SK-N-SH treated with all-trans-retinoic acid at 6 μM for 48 hours (cell line): ENCODE results near the gene CCDC183.

ENCODE experiments used
- ARNTL ChIP-seq: fragments of 450-650 bp; formaldehyde crosslinking; IDR thresholded peaks from 2 replicates; pipeline ENCODE4 v1.5.0; 2020; ENCODE audit warnings: low read depth, mild to moderate bottlenecking, moderate library complexity, borderline replicate concordance
- OSR1 ChIP-seq: fragments of 250-450 bp; sonication (Bioruptor Pico); IDR thresholded peaks from 2 replicates; pipeline ENCODE4 v1.8.0; 2022; ENCODE audit warnings: moderate library complexity, mild to moderate bottlenecking, inconsistent platforms
- SNAI2 ChIP-seq: fragments of 250-450 bp; sonication (Bioruptor Pico); IDR thresholded peaks from 2 replicates; pipeline ENCODE4 v1.5.0; 2020; ENCODE audit warnings: mild to moderate bottlenecking, moderate library complexity
- TOX ChIP-seq: fragments of 250-450 bp; sonication (Bioruptor Pico); IDR thresholded peaks from 2 replicates; pipeline ENCODE4 v1.8.0; 2021; ENCODE audit warnings: mild to moderate bottlenecking, moderate library complexity, borderline replicate concordance
- ZFP3 ChIP-seq: fragments of 250-450 bp; sonication (Bioruptor Pico); IDR thresholded peaks from 2 replicates; pipeline ENCODE4 v1.5.0; 2020; ENCODE audit warnings: mild to moderate bottlenecking, moderate library complexity
- ZFP30 ChIP-seq: fragments of 450-650 bp; formaldehyde crosslinking; IDR thresholded peaks from 2 replicates; pipeline ENCODE4 v1.5.0; 2022; ENCODE audit warnings: mild to moderate bottlenecking, moderate library complexity
- TF ChIP-seq, protein P1 (sequence below): fragments of 250-450 bp; sonication (Bioruptor Pico); IDR thresholded peaks from 2 replicates; pipeline ENCODE4 v1.5.1; 2020; ENCODE audit warnings: low read depth, mild to moderate bottlenecking, moderate library complexity
- TF ChIP-seq, protein P2 (sequence below): fragments of 250-450 bp; sonication (Bioruptor Pico); IDR thresholded peaks from 2 replicates; pipeline ENCODE4 v1.5.1; 2021; ENCODE audit warnings: mild to moderate bottlenecking, moderate library complexity

DNA sequence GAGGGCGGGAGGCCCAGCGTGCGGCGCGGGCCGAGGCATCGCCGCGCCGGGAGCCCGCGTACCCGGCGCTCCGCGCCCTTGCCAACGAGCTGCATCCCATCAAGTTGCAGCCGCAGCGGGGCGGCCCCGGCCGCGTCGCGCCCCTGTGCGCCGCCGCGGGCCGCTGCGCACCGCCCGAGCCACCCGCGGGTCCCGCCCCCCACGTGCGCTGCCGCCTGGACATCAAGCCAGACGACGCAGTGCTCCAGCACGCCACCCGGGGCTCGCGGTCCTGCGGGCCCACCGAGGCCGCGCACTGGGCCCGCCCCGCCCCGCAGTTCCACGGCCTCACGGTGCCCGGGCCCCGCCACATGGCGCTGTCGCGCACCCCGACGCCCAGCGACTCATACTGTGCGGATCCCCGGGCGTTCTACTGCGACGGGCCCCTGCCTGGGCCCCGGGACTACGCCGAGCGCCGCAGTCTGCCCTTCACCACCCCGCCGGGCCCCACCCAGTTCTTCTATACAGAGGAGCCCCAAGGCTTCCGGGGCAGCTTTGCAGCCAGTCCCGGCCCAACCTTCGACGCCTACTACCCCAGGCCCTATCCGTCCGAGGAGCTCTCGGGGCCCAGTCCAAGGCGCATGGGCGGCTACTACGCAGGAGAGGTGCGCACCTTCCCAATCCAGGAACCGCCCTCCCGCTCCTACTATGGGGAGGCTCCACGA, 48.8 kb downstream of the CCDC183 start:
- TF ChIP-seq TOX (no peak), SNAI2 (CRISPR knock-in tag) (no peak), OSR1 (CRISPR knock-in tag) (no peak), ZFP30 (CRISPR knock-in tag) (no peak), ARNTL (no peak), ZFP3 (CRISPR knock-in tag) (no peak)
- TF ChIP-seq, protein P1, sequence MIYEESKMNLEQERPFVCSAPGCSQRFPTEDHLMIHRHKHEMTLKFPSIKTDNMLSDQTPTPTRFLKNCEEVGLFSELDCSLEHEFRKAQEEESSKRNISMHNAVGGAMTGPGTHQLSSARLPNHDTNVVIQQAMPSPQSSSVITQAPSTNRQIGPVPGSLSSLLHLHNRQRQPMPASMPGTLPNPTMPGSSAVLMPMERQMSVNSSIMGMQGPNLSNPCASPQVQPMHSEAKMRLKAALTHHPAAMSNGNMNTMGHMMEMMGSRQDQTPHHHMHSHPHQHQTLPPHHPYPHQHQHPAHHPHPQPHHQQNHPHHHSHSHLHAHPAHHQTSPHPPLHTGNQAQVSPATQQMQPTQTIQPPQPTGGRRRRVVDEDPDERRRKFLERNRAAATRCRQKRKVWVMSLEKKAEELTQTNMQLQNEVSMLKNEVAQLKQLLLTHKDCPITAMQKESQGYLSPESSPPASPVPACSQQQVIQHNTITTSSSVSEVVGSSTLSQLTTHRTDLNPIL (CRISPR knock-in tag) = no peak
- TF ChIP-seq, protein P2, sequence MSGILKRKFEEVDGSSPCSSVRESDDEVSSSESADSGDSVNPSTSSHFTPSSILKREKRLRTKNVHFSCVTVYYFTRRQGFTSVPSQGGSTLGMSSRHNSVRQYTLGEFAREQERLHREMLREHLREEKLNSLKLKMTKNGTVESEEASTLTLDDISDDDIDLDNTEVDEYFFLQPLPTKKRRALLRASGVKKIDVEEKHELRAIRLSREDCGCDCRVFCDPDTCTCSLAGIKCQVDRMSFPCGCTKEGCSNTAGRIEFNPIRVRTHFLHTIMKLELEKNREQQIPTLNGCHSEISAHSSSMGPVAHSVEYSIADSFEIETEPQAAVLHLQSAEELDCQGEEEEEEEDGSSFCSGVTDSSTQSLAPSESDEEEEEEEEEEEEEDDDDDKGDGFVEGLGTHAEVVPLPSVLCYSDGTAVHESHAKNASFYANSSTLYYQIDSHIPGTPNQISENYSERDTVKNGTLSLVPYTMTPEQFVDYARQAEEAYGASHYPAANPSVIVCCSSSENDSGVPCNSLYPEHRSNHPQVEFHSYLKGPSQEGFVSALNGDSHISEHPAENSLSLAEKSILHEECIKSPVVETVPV (CRISPR knock-in tag) = no peak
